ENCODE data around the gene NAV3.

Gene NAV3

DNA sequence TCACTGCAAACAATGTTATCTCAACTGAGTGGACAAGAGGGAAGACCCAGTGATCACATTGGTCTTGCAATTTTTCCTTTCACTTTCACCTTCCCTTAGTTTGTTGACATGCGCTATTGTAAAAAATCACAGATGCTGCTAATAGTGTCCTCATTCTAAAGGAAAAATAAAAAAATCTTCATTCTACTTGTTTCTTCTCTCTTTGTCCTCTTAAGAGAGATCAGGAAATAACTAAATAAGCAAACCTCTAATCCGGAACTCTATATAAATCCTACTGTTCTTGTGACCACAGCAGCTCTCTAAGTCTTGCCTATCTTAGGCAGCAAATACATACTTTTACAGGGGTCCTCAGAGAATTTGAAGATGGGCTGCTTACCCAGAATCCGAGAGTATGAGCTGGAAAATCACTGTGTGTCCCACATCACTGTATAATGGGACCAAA, 257.7 kb downstream of the NAV3 start:
- Histone ChIP-seq H3K9me3 (ENCODE audit: control insufficient read depth, low read length) (no peaks in the 10 kb centered on the region), H3K18ac (ENCODE audit: low read depth in 1 of 2, low read length in 2 of 2) (no peak overlapping the region), H4K8ac (ENCODE audit: low read length) (no peak overlapping the region), H3K27me3 (ENCODE audit: control insufficient read depth in 1 of 2, insufficient read depth in 1 of 2, low read length in 2 of 2) (no peaks in the 10 kb centered on the region), H3K79me1 (replicated peaks; ENCODE audit: low read length, poor library complexity, severe bottlenecking) (peaks cover 1% of the 10 kb centered on the region), H3K23ac (ENCODE audit: low read length in 2 of 2) (no peak overlapping the region), H2BK12ac (ENCODE audit: low read length in 2 of 2) (no peak overlapping the region), H2BK15ac (ENCODE audit: low read depth, poor library complexity, severe bottlenecking) (no peak overlapping the region), H3K9ac (ENCODE audit: low read length) (peak overlapping the region; percentile 87), H4K91ac (ENCODE audit: low read length) (no peak overlapping the region), H2AK5ac (ENCODE audit: low read length, severe bottlenecking) (no peak overlapping the region), H2BK120ac (ENCODE audit: low read depth, low read length) (no peak overlapping the region), H3K14ac (ENCODE audit: low read length in 2 of 2) (no peak overlapping the region), H2AFZ (ENCODE audit: low read depth, low read length) (no peak overlapping the region), H2BK5ac (ENCODE audit: low read depth, low read length, poor library complexity, severe bottlenecking) (no peak overlapping the region), H3K27ac (ENCODE audit: low read length, poor library complexity, severe bottlenecking) (no peak overlapping the region), H3K4ac (ENCODE audit: low read depth in 1 of 2, low read length in 2 of 2) (no peak overlapping the region), H3K4me1 (ENCODE audit: control insufficient read depth, insufficient read depth, low read depth, low read length) (no peaks in the 10 kb centered on the region), H3K36me3 (ENCODE audit: control insufficient read depth in 1 of 2, insufficient read depth in 2 of 2, low read depth in 1 of 2, low read length in 2 of 2) (peaks cover 0 to 3% of the 10 kb centered on the region in 2 experiments), H3K4me3 (ENCODE audit: insufficient read depth in 1 of 2, low read depth in 1 of 2, low read length in 2 of 2) (peak overlapping the region in 1 of 2 experiments; percentile 71), H3K4me2 (ENCODE audit: low read length, poor library complexity, severe bottlenecking) (no peak overlapping the region)
- WGBS: 95% methylated on average over 2 of the region's 3 CpGs
- peak; percentile 63 for DNase-seq

DNA sequence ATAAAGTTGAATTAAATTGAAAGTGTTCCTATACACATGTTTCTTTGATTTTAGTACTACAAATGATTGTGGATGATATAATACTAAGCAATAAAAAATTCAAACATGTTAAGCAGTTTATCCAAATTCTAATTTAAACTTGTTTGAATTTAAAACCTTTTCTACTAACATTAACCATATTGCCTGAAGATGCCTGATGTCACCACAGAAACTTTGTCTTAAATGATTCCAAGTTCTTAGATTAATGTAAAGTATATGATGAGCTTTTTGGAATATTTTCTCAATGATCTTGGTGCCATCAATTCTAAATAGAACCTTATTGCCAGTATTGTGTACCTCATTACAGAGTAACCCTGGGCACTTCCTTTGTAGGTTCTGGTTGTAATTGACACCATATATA, 259.6 kb downstream of the NAV3 start:
- no peak overlapping the region for H2BK120ac ChIP-seq (ENCODE audit: low read depth, low read length)
- H3K9ac ChIP-seq (ENCODE audit: low read length): no peak overlapping the region
- no peaks in the 10 kb centered on the region for H3K27me3 ChIP-seq (ENCODE audit: control insufficient read depth in 1 of 2, insufficient read depth in 1 of 2, low read length in 2 of 2)
- H4K91ac ChIP-seq (ENCODE audit: low read length): no peak overlapping the region
- no peak for DNase-seq
- no peak overlapping the region for H2BK15ac ChIP-seq (ENCODE audit: low read depth, poor library complexity, severe bottlenecking)
- H3K36me3 ChIP-seq (ENCODE audit: control insufficient read depth in 1 of 2, insufficient read depth in 2 of 2, low read depth in 1 of 2, low read length in 2 of 2): peaks cover 0 to 6% of the 10 kb centered on the region in 2 experiments
- no peaks in the 10 kb centered on the region for H3K4me1 ChIP-seq (ENCODE audit: control insufficient read depth, insufficient read depth, low read depth, low read length)
- no peak overlapping the region for H3K27ac ChIP-seq (ENCODE audit: low read length, poor library complexity, severe bottlenecking)
- no peak overlapping the region for H3K4ac ChIP-seq (ENCODE audit: low read depth in 1 of 2, low read length in 2 of 2)
- H3K4me2 ChIP-seq (ENCODE audit: low read length, poor library complexity, severe bottlenecking): no peak overlapping the region
- no peak overlapping the region for H4K8ac ChIP-seq (ENCODE audit: low read length)
- no peak overlapping the region for H3K14ac ChIP-seq (ENCODE audit: low read length in 2 of 2)
- no peak overlapping the region for H3K18ac ChIP-seq (ENCODE audit: low read depth in 1 of 2, low read length in 2 of 2)
- no peak overlapping the region for H2AFZ ChIP-seq (ENCODE audit: low read depth, low read length)
- H3K79me1 ChIP-seq (replicated peaks; ENCODE audit: low read length, poor library complexity, severe bottlenecking): no peaks in the 10 kb centered on the region
- H3K23ac ChIP-seq (ENCODE audit: low read length in 2 of 2): no peak overlapping the region
- no peak overlapping the region for H2BK12ac ChIP-seq (ENCODE audit: low read length in 2 of 2)
- no peak overlapping the region for H2BK5ac ChIP-seq (ENCODE audit: low read depth, low read length, poor library complexity, severe bottlenecking)
- H3K4me3 ChIP-seq (ENCODE audit: insufficient read depth in 1 of 2, low read depth in 1 of 2, low read length in 2 of 2): no peak overlapping the region
- H2AK5ac ChIP-seq (ENCODE audit: low read length, severe bottlenecking): no peak overlapping the region
- no peaks in the 10 kb centered on the region for H3K9me3 ChIP-seq (ENCODE audit: control insufficient read depth, low read length)

DNA sequence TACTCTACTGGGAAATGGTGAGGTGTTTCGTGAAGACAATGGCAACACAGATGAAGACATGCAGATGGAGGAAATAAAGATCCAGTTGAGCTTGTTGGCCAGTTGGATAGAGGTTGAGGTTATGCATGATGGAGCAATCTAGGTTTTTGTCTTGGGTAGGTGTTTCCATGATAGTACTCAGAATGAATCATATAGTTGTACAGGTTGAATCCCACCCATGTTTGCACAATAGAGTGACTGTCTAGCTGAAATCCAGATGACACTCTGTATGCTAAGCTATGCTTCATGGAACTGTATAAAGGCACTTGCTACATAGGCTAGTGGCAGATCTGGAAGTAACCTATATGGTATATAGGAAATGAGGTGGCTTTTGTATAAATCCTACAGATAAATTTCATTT, 264.9 kb downstream of the NAV3 start:
- Histone ChIP-seq H2BK15ac (ENCODE audit: low read depth, poor library complexity, severe bottlenecking) (no peak overlapping the region), H3K27ac (ENCODE audit: low read length, poor library complexity, severe bottlenecking) (no peak overlapping the region), H3K4me3 (ENCODE audit: insufficient read depth in 1 of 2, low read depth in 1 of 2, low read length in 2 of 2) (no peak overlapping the region), H3K23ac (ENCODE audit: low read length in 2 of 2) (no peak overlapping the region), H3K18ac (ENCODE audit: low read depth in 1 of 2, low read length in 2 of 2) (no peak overlapping the region), H2BK120ac (ENCODE audit: low read depth, low read length) (no peak overlapping the region), H4K91ac (ENCODE audit: low read length) (no peak overlapping the region), H3K4ac (ENCODE audit: low read depth in 1 of 2, low read length in 2 of 2) (no peak overlapping the region), H3K14ac (ENCODE audit: low read length in 2 of 2) (no peak overlapping the region), H2BK5ac (ENCODE audit: low read depth, low read length, poor library complexity, severe bottlenecking) (no peak overlapping the region), H2AK5ac (ENCODE audit: low read length, severe bottlenecking) (no peak overlapping the region), H3K36me3 (ENCODE audit: control insufficient read depth in 1 of 2, insufficient read depth in 2 of 2, low read depth in 1 of 2, low read length in 2 of 2) (peaks cover 0 to 7% of the 10 kb centered on the region in 2 experiments), H3K79me1 (replicated peaks; ENCODE audit: low read length, poor library complexity, severe bottlenecking) (peaks cover 8% of the 10 kb centered on the region), H3K27me3 (ENCODE audit: control insufficient read depth in 1 of 2, insufficient read depth in 1 of 2, low read length in 2 of 2) (no peaks in the 10 kb centered on the region), H4K8ac (ENCODE audit: low read length) (no peak overlapping the region), H3K4me2 (ENCODE audit: low read length, poor library complexity, severe bottlenecking) (no peak overlapping the region), H3K9me3 (ENCODE audit: control insufficient read depth, low read length) (no peaks in the 10 kb centered on the region), H2BK12ac (ENCODE audit: low read length in 2 of 2) (no peak overlapping the region), H2AFZ (ENCODE audit: low read depth, low read length) (no peak overlapping the region), H3K4me1 (ENCODE audit: control insufficient read depth, insufficient read depth, low read depth, low read length) (no peaks in the 10 kb centered on the region), H3K9ac (ENCODE audit: low read length) (no peak overlapping the region)
- 98% methylated on average over 1 of the region's 1 CpG for WGBS
- no peak for DNase-seq

DNA sequence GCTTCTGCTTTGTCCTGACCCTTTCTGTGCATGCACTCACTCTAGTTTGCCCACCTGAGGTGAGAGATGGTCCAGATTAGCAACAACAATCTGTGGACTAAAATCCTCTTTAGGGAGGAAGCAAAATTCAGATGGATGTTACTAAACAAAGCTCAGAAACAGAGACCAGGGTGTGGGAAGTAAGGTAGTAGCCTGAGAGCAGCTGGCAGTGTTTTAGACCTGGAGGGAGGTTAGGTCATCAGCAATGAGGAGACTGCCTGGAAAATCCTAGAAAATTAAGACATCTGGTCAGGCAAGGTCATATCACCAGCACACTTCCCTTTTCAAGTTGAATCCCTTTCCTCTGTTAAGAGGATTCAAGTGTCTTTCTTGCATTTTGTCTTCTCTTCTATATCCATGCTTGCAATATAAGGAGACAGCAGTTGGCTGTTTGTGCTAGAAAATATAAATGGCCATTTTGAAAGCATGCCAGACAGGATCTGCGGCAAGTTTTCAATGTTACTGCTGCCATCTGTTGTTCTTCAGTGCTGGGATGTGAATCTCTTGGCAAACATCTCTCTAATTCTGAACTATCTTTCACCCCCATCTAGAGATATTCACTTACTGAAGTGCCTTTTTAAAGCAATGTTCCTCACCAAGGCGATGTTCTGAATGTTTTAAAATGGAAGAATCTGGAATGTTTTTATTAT, 266.4 kb downstream of the NAV3 start:
- Histone ChIP-seq H3K27ac (ENCODE audit: low read length, poor library complexity, severe bottlenecking) (no peak overlapping the region), H4K91ac (ENCODE audit: low read length) (no peak overlapping the region), H3K18ac (ENCODE audit: low read depth in 1 of 2, low read length in 2 of 2) (peak overlapping the region in 1 of 2 experiments; percentile 5), H2BK12ac (ENCODE audit: low read length in 2 of 2) (peak overlapping the region in 1 of 2 experiments; percentile 52), H3K4me1 (ENCODE audit: control insufficient read depth, insufficient read depth, low read depth, low read length) (no peaks in the 10 kb centered on the region), H3K4ac (ENCODE audit: low read depth in 1 of 2, low read length in 2 of 2) (no peak overlapping the region), H3K27me3 (ENCODE audit: control insufficient read depth in 1 of 2, insufficient read depth in 1 of 2, low read length in 2 of 2) (no peaks in the 10 kb centered on the region), H3K4me2 (ENCODE audit: low read length, poor library complexity, severe bottlenecking) (no peak overlapping the region), H3K36me3 (ENCODE audit: control insufficient read depth in 1 of 2, insufficient read depth in 2 of 2, low read depth in 1 of 2, low read length in 2 of 2) (peaks cover 0 to 7% of the 10 kb centered on the region in 2 experiments), H3K14ac (ENCODE audit: low read length in 2 of 2) (no peak overlapping the region), H3K79me1 (replicated peaks; ENCODE audit: low read length, poor library complexity, severe bottlenecking) (peaks cover 8% of the 10 kb centered on the region), H2BK120ac (ENCODE audit: low read depth, low read length) (no peak overlapping the region), H2BK5ac (ENCODE audit: low read depth, low read length, poor library complexity, severe bottlenecking) (no peak overlapping the region), H3K9ac (ENCODE audit: low read length) (peak overlapping the region; percentile 28), H3K23ac (ENCODE audit: low read length in 2 of 2) (no peak overlapping the region), H2BK15ac (ENCODE audit: low read depth, poor library complexity, severe bottlenecking) (no peak overlapping the region), H3K4me3 (ENCODE audit: insufficient read depth in 1 of 2, low read depth in 1 of 2, low read length in 2 of 2) (no peak overlapping the region), H2AFZ (ENCODE audit: low read depth, low read length) (no peak overlapping the region), H2AK5ac (ENCODE audit: low read length, severe bottlenecking) (no peak overlapping the region), H3K9me3 (ENCODE audit: control insufficient read depth, low read length) (no peaks in the 10 kb centered on the region), H4K8ac (ENCODE audit: low read length) (peak overlapping the region; percentile 60)
- peak; percentile 47 for DNase-seq
- WGBS: 70% methylated on average over 1 of the region's 2 CpGs

Data from mesenchymal stem cell (in vitro differentiated cells and primary cell).